ENCODE results near the gene ARRB1.
A peak's percentile ranks its signal among the peaks of the same experiment; 100 is the strongest.

The ARRB1 gene

GRCh38 chr11:75223954-75224643 lies 127.4 kb downstream of the ARRB1 start:
- no peaks in the 10 kb centered on the region for H3K4me1 ChIP-seq (ENCODE audit: control insufficient read depth, insufficient read depth, low read length)
- no peaks in the 10 kb centered on the region for H3K9me3 ChIP-seq (ENCODE audit: control insufficient read depth, insufficient read depth, low read length)
- WGBS (ENCODE audit: insufficient coverage, insufficient read length): no CpG with 5 or more reads among the region's 5 CpGs
- H3K27ac ChIP-seq (ENCODE audit: low read length): no peak overlapping the region
- H3K27me3 ChIP-seq (ENCODE audit: control insufficient read depth, insufficient read depth, low read length): no peaks in the 10 kb centered on the region
- no peaks in the 10 kb centered on the region for H3K36me3 ChIP-seq (ENCODE audit: control insufficient read depth, insufficient read depth, low read length)
- no peak overlapping the region for H3K4me3 ChIP-seq (ENCODE audit: low read length)
- no peak for DNase-seq (ENCODE audit: low read depth, low spot score)

GRCh38 chr11:75219869-75220268 lies 131.6 kb downstream of the ARRB1 start:
- no peaks in the 10 kb centered on the region for H3K9me3 ChIP-seq (ENCODE audit: control insufficient read depth, insufficient read depth, low read length)
- no peaks in the 10 kb centered on the region for H3K4me1 ChIP-seq (ENCODE audit: control insufficient read depth, insufficient read depth, low read length)
- no peak overlapping the region for H3K4me3 ChIP-seq (ENCODE audit: low read length)
- H3K27ac ChIP-seq (ENCODE audit: low read length): no peak overlapping the region
- H3K27me3 ChIP-seq (ENCODE audit: control insufficient read depth, insufficient read depth, low read length): no peaks in the 10 kb centered on the region
- no peak for DNase-seq (ENCODE audit: low read depth, low spot score)
- no CpG with 5 or more reads among the region's 2 CpGs for WGBS (ENCODE audit: insufficient coverage, insufficient read length)
- H3K36me3 ChIP-seq (ENCODE audit: control insufficient read depth, insufficient read depth, low read length): no peaks in the 10 kb centered on the region

GRCh38 chr11:75214843-75215242 lies 136.6 kb downstream of the ARRB1 start:
- H3K9me3 ChIP-seq (ENCODE audit: control insufficient read depth, insufficient read depth, low read length): no peaks in the 10 kb centered on the region
- H3K27ac ChIP-seq (ENCODE audit: low read length): no peak overlapping the region
- no peaks in the 10 kb centered on the region for H3K27me3 ChIP-seq (ENCODE audit: control insufficient read depth, insufficient read depth, low read length)
- no peaks in the 10 kb centered on the region for H3K4me1 ChIP-seq (ENCODE audit: control insufficient read depth, insufficient read depth, low read length)
- no peaks in the 10 kb centered on the region for H3K36me3 ChIP-seq (ENCODE audit: control insufficient read depth, insufficient read depth, low read length)
- no peak overlapping the region for H3K4me3 ChIP-seq (ENCODE audit: low read length)
- DNase-seq (ENCODE audit: low read depth, low spot score): no peak

GRCh38 chr11:75214411-75214821 lies 137.0 kb downstream of the ARRB1 start:
- no CpG with 5 or more reads among the region's 8 CpGs for WGBS (ENCODE audit: insufficient coverage, insufficient read length)

More at GRCh38 chr11:75214411-75214821, 137.0 kb downstream of the ARRB1 start:
- Histone ChIP-seq H3K36me3 (ENCODE audit: control insufficient read depth, insufficient read depth, low read length) (no peaks in the 10 kb centered on the region), H3K4me1 (ENCODE audit: control insufficient read depth, insufficient read depth, low read length) (no peaks in the 10 kb centered on the region), H3K9me3 (ENCODE audit: control insufficient read depth, insufficient read depth, low read length) (no peaks in the 10 kb centered on the region), H3K27ac (ENCODE audit: low read length) (no peak overlapping the region), H3K27me3 (ENCODE audit: control insufficient read depth, insufficient read depth, low read length) (no peaks in the 10 kb centered on the region), H3K4me3 (ENCODE audit: low read length) (no peak overlapping the region)
- DNase-seq (ENCODE audit: low read depth, low spot score): peak; percentile 83

All from iPS DF 6.9 (cell line).